Measurements from ENCODE around the gene CELSR3. TPM values are rescaled to one million over a fixed set of nuclear protein-coding genes. Genes with fewer than 3 reads are reported as not detected.

The CELSR3 gene
- total and polyA plus RNA-seq, 4 donors = 0.16 to 0.37 (median 0.26) TPM

GRCh38 chr3:48674505-48674904 is 11.8 kb upstream of the CELSR3 start (continued):
- TF ChIP-seq FOXA2 (IDR thresholded peaks at IDR 0.05) = no peak
- no peak for TF ChIP-seq CTCF (IDR thresholded peaks at IDR 0.05; ENCODE audit: low read depth, low read length, missing input control)
- TF ChIP-seq HNF4G (IDR thresholded peaks at IDR 0.05) = no peak
- no peak for TF ChIP-seq HNF4A (conservative IDR thresholded peaks at IDR 0.05)

GRCh38 chr3:48672522-48672921 is 9.8 kb upstream of the CELSR3 start:
- no peak overlapping the region for H3K9ac ChIP-seq (ENCODE audit: low read depth in 1 of 2, low read length in 2 of 2)
- 78% methylated on average over 1 of the region's 1 CpG for WGBS
- H3K4me3 ChIP-seq (ENCODE audit: low read depth in 1 of 3, low read length in 3 of 3) = no peak overlapping the region
- no peaks in the 10 kb centered on the region for H3K9me3 ChIP-seq (ENCODE audit: control insufficient read depth in 4 of 4, low read length in 3 of 4)
- DNase-seq (ENCODE audit: low spot score) = no peak
- no peak overlapping the region for H3K27ac ChIP-seq (ENCODE audit: low read depth in 1 of 2, low read length in 2 of 2)
- no peaks in the 10 kb centered on the region for H3K27me3 ChIP-seq (ENCODE audit: control insufficient read depth in 4 of 4, insufficient read depth in 4 of 4, low read length in 3 of 4)
- no peak for TF ChIP-seq HNF4A (conservative IDR thresholded peaks at IDR 0.05)
- no peak for TF ChIP-seq REST (IDR thresholded peaks at IDR 0.05)
- TF ChIP-seq, protein P1, sequence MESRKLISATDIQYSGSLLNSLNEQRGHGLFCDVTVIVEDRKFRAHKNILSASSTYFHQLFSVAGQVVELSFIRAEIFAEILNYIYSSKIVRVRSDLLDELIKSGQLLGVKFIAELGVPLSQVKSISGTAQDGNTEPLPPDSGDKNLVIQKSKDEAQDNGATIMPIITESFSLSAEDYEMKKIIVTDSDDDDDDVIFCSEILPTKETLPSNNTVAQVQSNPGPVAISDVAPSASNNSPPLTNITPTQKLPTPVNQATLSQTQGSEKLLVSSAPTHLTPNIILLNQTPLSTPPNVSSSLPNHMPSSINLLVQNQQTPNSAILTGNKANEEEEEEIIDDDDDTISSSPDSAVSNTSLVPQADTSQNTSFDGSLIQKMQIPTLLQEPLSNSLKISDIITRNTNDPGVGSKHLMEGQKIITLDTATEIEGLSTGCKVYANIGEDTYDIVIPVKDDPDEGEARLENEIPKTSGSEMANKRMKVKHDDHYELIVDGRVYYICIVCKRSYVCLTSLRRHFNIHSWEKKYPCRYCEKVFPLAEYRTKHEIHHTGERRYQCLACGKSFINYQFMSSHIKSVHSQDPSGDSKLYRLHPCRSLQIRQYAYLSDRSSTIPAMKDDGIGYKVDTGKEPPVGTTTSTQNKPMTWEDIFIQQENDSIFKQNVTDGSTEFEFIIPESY (IDR thresholded peaks at IDR 0.05) = no peak
- no peak for TF ChIP-seq JUND (IDR thresholded peaks at IDR 0.05)
- TF ChIP-seq RXRA (IDR thresholded peaks at IDR 0.05) = no peak
- no peak for TF ChIP-seq CTCF (IDR thresholded peaks at IDR 0.05; ENCODE audit: low read depth, low read length, missing input control)
- TF ChIP-seq GABPA (IDR thresholded peaks at IDR 0.05 in 1 of 2, conservative IDR thresholded peaks at IDR 0.05 in 1 of 2) = no peak
- TF ChIP-seq EGR1 (IDR thresholded peaks at IDR 0.05; ENCODE audit: low read depth in 2 of 2) = no peak
- TF ChIP-seq, protein P2, sequence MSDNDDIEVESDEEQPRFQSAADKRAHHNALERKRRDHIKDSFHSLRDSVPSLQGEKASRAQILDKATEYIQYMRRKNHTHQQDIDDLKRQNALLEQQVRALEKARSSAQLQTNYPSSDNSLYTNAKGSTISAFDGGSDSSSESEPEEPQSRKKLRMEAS (IDR thresholded peaks at IDR 0.05) = no peak
- H3K4me1 ChIP-seq (ENCODE audit: control insufficient read depth in 4 of 4, insufficient read depth in 4 of 4, low read length in 3 of 4) = no peaks in the 10 kb centered on the region
- peaks cover 0 to 28% (median 4%) of the 10 kb centered on the region in 4 donors for H3K36me3 ChIP-seq (ENCODE audit: control insufficient read depth in 4 of 4, insufficient read depth in 3 of 4, low read depth in 1 of 4, low read length in 3 of 4)
